NCI-H2029 (cell line): ENCODE measurements around the gene OPCML.

ENCODE experiments used
- DNase-seq: peaks from one replicate; lab custom pipeline; 2025; lab: John Stamatoyannopoulos, UW

Gene OPCML

DNA sequence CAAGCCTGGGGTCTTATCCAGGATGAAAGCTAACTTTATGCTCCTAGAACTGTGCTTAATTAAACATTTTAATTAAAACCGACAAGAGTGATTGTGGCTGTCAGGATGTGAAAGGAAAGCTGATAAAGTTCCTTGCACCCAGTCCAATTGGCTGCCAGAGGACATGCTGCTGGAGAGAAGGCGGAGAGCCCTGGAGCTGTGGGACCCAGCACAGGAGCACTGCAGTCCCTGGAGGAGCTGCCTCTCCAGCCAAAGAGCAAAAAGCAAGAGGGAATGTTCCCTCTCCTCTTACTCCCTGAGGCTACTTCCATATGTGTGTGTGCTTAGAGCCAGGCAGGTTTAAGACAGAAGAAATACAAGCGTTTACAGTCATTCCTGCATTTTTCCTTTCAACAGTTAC lies 118.6 kb downstream of the OPCML start:
- DNase-seq, result no peak

GRCh38 chr11:133409799-133410198 lies 122.5 kb downstream of the OPCML start:
- DNase-seq, result no peak

DNA sequence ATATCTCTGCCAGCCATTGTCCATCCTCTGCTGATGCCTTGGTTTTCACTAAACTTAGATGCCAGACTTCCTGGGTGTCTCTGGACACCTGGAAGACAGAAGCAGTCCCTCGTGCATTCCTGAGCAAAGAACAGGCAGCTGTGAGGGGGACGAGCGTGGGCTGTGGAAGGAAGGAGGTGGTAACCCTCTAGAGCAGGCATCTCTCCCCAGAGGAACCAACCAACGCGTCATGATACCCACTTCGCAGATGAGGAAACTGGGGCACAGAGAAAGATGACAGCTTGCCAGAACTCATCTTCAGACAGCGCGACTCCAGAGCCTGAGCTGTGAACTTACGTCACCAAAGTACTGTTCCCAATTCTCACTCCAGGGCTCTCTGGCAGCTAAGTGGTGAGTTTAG lies 123.4 kb downstream of the OPCML start:
- DNase-seq, result no peak

GRCh38 chr11:133408402-133408801 lies 123.9 kb downstream of the OPCML start:
- no peak for DNase-seq

GRCh38 chr11:133406489-133406888 lies 125.8 kb downstream of the OPCML start:
- DNase-seq, result no peak

- no peak for DNase-seq
These were observed 128.4 kb downstream of the OPCML start for GRCh38 chr11:133403900-133404299.

- DNase-seq, result no peak
These were observed 129.8 kb downstream of the OPCML start for GRCh38 chr11:133402551-133402950.

- no peak for DNase-seq
These were observed 132.3 kb downstream of the OPCML start for GRCh38 chr11:133399855-133400625.

DNA sequence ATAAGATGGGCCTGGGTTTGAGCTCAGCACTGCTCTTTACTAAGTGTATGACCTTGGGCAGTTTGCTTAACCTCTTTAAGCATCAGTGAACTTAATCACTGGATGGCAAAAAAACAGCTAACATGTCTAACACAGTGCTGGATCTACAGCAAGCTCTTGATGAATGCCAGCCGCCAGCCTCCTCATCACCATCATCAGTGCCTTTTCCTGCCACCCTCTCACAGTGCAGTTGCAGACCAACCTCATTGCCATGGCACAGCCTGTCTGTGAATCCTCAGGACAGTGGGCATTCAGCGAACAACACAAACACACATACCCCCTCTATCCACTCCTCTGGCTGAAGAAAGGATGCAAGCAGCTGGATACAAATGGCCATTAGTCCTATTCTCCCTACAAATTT lies 133.0 kb downstream of the OPCML start:
- no peak for DNase-seq

DNA sequence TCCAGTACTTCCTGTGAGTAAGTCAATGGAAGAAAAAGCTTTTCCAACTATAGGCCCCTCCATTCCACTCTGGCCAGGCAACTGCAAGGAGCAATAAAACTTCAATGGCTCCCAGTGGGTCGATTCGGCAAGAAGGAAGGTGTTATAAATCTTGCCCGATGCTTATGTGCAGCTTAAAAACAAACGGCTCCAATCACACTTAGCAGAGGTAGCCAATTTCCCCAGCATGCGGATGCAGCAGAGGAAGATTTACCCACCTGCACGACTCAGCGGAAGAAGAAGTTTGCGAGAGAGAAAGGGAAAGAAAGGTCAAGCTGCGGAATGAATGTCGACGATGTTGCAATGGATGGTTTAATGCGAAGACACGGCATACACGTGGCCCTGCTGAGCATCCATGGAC lies 141.5 kb downstream of the OPCML start:
- no peak for DNase-seq

- no peak for DNase-seq
These were observed 143.2 kb downstream of the OPCML start for GRCh38 chr11:133388975-133389568.

- DNase-seq, result no peak
These were observed 144.0 kb downstream of the OPCML start for GRCh38 chr11:133388260-133388659.

DNA sequence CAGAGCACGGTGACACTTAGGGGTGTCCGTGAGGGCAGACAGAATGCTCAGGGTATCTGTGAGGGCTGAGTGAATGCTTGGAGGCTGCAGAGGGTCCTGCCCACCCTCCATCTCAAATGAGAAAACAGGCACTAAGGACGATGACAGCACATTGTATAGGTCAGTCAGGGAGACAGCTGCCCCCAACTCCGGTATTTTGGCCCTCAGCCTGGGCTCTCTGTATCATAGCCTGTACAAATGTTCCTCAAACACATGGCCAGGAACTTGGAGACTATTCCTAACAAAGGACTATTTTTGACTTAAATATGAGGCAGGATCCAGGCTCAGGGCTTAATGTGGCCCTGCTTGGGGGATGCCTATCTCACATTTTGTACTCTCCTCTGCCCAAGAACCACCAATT lies 145.4 kb downstream of the OPCML start:
- no peak for DNase-seq

GRCh38 chr11:133386262-133386661 lies 146.0 kb downstream of the OPCML start:
- DNase-seq, result no peak

DNA sequence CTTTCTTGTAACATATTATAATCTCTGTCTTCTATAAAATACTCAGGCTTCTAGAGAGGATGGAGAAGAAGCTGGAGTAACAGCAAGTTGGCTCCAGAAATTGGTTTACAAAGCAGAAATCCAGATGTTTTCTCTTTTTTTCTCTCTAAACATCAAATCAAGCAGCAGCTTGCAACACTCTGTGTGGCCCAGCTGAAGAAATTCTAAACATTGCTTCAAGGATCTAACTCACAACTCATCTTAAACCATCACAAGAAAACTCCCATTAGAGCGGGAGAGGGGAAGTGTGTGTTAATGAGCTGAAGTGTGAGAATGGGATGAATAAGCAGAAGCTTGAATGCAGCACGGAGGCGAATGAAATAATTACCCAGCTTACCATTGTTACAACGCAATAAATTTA lies 146.5 kb downstream of the OPCML start:
- DNase-seq, result no peak

DNA sequence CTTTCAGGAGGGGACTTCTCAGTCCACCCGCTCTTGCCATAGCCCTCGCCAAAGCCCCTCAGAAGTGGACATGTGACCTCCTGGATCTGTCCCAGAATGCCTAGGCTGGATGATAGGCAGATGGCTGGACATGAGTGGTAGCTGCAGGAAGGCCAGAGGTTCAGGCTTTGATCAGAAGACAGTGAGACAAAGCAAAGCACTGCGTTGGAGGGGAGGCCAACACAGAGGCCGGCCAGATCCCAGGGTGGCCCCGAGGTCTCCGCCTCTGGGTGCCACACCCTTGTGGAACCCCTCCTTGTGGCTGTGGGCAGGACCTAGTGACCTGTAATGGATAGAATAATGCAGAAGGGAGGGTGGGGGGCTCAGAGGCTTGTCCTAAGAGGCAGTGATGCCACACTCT lies 147.6 kb downstream of the OPCML start:
- DNase-seq, result no peak

DNA sequence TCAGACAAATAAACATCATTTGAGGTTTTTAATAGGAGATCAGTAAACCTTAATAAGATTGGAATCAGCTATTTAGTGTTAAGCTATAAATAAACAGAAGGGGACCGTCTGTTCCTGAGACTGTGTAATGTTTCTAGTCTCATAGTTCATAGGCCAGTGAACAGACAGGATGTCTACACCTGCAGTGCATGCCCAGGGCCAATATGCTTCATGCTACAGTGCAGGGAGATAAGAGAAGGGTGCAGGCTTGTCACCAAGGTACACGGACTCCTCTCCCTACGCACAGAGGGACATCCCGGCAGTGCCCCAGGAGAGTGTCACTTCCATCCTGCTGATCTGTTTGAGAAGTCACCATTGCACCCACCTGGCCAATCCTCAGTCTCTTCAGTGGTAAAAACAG lies 148.6 kb downstream of the OPCML start:
- DNase-seq, result no peak

DNA sequence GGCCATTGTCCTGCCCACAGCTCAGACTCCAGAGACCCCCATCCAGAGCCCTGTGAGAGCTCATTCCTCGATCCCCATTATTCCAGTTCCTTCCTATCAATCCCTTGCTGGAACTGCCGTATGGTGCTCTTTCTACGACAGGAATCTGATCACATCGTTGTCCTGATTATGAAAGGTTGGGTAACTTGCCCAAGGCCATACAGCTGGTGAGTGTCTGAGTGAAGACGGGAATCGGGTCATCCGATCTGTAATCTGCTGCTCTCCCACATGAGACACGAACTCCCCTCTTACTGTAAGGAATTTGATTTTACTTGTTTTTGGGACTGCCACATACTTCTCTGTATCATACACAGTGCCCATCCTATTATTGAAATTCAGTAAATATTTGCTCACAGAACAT lies 149.1 kb downstream of the OPCML start:
- DNase-seq, result no peak

DNA sequence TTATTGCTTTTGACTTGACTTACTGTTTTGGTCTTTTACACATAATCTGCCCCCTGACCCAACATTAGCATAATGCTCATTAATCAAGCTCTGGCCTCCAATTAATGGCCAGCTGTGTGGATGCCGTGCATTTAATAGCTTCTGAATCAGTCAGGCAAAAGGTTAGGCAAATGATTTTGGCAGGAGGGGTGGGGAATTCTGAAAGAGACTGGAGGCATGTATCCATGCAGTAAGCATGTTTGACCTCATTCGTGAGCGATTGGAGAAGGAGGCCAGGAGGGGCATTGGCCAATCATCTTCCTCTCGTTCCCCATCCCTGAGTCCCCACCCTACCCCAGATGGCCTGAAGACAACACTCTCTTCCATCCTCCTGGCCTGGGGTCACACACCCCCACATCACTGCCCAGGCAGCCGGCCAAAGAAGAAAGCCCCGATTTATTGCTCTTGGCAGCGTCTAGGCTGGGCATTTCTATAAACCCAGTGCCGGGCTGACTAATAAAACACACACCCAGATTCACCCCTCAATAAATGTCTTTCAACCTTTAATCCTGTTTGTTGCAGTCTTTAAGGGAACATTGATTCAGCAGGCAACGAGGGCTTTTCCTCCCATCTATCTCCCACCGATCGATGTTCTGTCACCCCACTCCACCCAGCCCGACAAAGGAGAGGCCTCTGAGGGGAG lies 150.0 kb downstream of the OPCML start:
- DNase-seq, result no peak

DNA sequence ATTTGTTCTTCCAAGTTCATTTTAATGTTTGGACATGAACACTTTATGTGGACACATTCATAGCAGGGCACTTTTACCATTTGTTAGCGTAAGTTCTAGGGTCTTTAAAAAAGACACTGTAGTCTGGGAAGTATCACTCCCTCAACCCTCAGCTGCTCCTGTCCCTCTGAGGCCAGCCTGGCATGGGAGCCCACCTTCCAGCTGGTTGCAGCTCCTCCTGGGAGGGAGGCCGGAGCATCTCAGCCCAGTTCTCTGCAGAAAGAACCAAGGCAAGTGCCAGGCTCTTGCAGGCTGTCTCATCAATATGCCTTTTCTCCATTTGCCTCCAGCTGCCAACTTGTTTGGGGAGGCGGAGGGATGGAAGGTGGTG lies 150.6 kb downstream of the OPCML start:
- no peak for DNase-seq

GRCh38 chr11:133366147-133366546 lies 166.2 kb downstream of the OPCML start:
- DNase-seq, result no peak

- no peak for DNase-seq
These were observed 169.4 kb downstream of the OPCML start for GRCh38 chr11:133362916-133363315.

DNA sequence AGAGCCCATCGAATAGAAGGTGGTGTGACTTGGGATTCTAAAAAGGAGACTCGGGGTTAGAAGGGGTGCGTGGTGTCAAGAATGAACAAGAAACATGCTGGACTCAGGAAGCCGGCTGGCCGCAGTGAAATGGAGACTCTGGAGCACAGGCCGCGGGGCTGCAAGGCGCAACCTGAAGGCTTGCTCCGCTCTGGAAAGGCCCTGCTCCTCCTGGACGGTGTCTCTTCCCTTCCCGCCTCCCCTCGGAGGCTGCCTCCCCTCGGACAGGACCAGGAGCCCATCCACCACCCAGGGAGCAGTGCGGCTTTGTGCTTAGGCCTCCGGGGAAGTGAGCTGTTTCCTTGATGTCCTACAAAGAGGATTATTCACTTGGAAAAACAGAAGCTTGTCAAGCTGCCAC lies 170.1 kb downstream of the OPCML start:
- no peak for DNase-seq

DNA sequence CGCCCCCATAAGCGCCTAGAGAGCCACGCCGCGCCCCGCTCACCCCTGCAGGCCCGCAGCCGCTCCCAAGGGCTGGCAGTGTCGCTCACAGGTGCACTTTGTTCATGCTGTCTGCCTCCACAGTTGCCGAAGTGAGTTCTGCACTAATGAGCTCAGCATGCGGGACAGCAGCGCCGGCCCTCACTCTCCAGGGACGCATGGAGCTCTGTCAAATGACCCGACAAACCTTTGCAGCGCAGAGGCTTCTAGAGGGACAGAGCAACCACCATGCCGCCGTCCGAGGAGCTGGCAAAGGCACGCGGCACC lies 170.7 kb downstream of the OPCML start:
- DNase-seq, result no peak
